ENCODE results near the gene CDH26. TPM values are rescaled to one million over a fixed set of nuclear protein-coding genes. Genes with fewer than 3 reads are reported as not detected.
"Not testable (repeated sequence)": the region's sequence is repeated elsewhere in the genome, so short reads cannot be mapped to it uniquely, and the experiment has no call there.

The CDH26 gene
- total and polyA plus RNA-seq, 2 donors: 1.8 to 14.7 TPM

GRCh38 chr20:59948212-59948611 lies 10.0 kb upstream of the CDH26 start:
- 42% methylated on average over 1 of the region's 1 CpG for WGBS
- H3K4me1 ChIP-seq (ENCODE audit: control insufficient read depth in 2 of 2, insufficient read depth in 2 of 2, low read length in 2 of 2): peaks cover 0 to 4% of the 10 kb centered on the region in 2 donors
- no peaks in the 10 kb centered on the region for H3K9me3 ChIP-seq (ENCODE audit: control insufficient read depth in 2 of 2, insufficient read depth in 1 of 2, low read length in 1 of 2)
- peak overlapping the region in 1 of 2 donors; percentile 80 for H3K27ac ChIP-seq (ENCODE audit: low read depth in 1 of 2, low read length in 1 of 2)
- no peaks in the 10 kb centered on the region for H3K27me3 ChIP-seq (ENCODE audit: control insufficient read depth in 2 of 2, insufficient read depth in 1 of 2, low read length in 1 of 2)
- no peak for DNase-seq (ENCODE audit: low read depth in 6 of 9, low spot score in 9 of 9)
- no peak overlapping the region for H3K4me3 ChIP-seq (ENCODE audit: low read length in 2 of 2)
- H3K36me3 ChIP-seq (ENCODE audit: control insufficient read depth in 2 of 2, insufficient read depth in 2 of 2, low read length in 1 of 2): peaks cover 14 to 15% of the 10 kb centered on the region in 2 donors

DNA sequence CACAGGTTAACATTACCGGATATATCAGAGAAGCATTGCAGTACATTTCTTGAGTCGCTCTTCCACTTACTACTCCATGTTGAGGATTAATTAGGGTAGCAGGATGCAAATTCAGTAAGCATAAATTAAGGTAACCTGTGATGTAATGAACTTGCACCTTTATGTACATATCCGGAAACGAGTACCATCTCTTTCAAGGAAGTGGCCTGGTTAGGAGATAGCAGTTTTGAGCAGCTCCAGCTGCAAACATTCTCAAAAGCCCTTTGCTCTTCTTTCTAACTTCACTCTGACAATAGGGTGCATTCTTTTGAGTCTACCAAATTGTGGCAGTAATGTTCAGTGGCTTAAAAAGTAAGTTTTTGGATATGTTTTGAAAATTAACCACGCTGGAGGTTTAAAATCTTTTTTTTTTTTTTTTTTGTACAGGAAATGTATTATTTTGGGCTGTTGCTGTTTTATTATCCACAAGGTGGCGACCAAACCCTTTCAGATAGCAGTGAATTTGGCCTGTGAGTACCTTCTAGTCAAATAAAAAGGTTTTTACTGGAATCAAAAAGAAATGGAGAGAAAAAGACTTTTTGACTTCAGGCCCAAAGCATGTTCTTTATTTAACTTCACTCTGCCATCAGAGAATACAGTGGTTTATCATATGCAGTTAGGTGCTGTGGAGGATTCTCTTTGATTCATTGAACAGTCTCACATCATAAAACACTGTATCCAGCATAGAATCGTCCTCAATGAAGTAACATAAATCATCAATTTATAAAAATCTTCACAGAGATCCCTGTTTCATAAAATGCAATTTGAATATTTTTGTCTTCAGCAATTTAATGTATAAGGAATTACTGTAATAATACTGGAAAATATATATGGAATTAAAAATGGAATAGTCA lies 9.1 kb upstream of the CDH26 start:
- Histone ChIP-seq H3K4me1 (ENCODE audit: control insufficient read depth in 2 of 2, insufficient read depth in 2 of 2, low read length in 2 of 2) (peaks cover 0 to 4% of the 10 kb centered on the region in 2 donors), H3K4me3 (ENCODE audit: low read length in 2 of 2) (peak overlapping the region in 1 of 2 donors; percentile 12), H3K27me3 (ENCODE audit: control insufficient read depth in 2 of 2, insufficient read depth in 1 of 2, low read length in 1 of 2) (no peaks in the 10 kb centered on the region)

GRCh38 chr20:59949911-59950310 lies 8.3 kb upstream of the CDH26 start:
- Histone ChIP-seq H3K27me3 (ENCODE audit: control insufficient read depth in 2 of 2, insufficient read depth in 1 of 2, low read length in 1 of 2) (no peaks in the 10 kb centered on the region), H3K36me3 (ENCODE audit: control insufficient read depth in 2 of 2, insufficient read depth in 2 of 2, low read length in 1 of 2) (peaks cover 3% of the 10 kb centered on the region in 2 donors), H3K27ac (ENCODE audit: low read depth in 1 of 2, low read length in 1 of 2) (peak overlapping the region in 1 of 2 donors; percentile 22), H3K4me3 (ENCODE audit: low read length in 2 of 2) (no peak overlapping the region), H3K4me1 (ENCODE audit: control insufficient read depth in 2 of 2, insufficient read depth in 2 of 2, low read length in 2 of 2) (peaks cover 0 to 4% of the 10 kb centered on the region in 2 donors), H3K9me3 (ENCODE audit: control insufficient read depth in 2 of 2, insufficient read depth in 1 of 2, low read length in 1 of 2) (no peaks in the 10 kb centered on the region)
- no peak for DNase-seq (ENCODE audit: low read depth in 6 of 9, low spot score in 9 of 9)
- 97% methylated on average over 6 of the region's 6 CpGs for WGBS

More for the DNA sequence above, 9.1 kb upstream of the CDH26 start:
- Histone ChIP-seq H3K27ac (ENCODE audit: low read depth in 1 of 2, low read length in 1 of 2) (peak overlapping the region; percentile 80 to 83), H3K36me3 (ENCODE audit: control insufficient read depth in 2 of 2, insufficient read depth in 2 of 2, low read length in 1 of 2) (peaks cover 11 to 12% of the 10 kb centered on the region in 2 donors), H3K9me3 (ENCODE audit: control insufficient read depth in 2 of 2, insufficient read depth in 1 of 2, low read length in 1 of 2) (no peaks in the 10 kb centered on the region)
- DNase-seq (ENCODE audit: low read depth in 6 of 9, low spot score in 9 of 9): peak in 8 of 9 donors; percentile 36 to 84 (median 58)
- WGBS: 38% methylated on average over 7 of the region's 7 CpGs

DNA sequence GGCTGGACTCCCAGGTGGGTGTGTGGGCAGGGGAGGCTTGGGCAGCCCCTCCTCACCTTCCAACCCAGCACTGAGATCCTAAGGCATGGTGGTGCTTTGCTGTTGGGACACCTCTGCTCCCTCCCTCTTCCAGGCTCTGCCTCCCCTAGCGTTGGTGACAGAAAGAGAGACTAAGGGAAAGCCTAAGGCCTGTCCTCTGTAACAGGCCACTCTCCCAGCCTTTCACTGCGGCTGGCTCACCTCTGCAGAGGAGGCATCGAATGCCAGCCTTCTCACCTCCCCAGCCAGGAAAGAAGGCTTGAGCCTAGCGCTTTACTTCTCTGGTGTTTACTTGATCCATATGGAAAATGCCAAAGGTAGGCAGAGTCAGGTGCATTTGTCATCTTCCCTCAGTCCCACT lies 3.5 kb upstream of the CDH26 start:
- no peak overlapping the region for H3K27ac ChIP-seq (ENCODE audit: low read depth in 1 of 2, low read length in 1 of 2)
- H3K4me1 ChIP-seq (ENCODE audit: control insufficient read depth in 2 of 2, insufficient read depth in 2 of 2, low read length in 2 of 2): no peaks in the 10 kb centered on the region
- no peaks in the 10 kb centered on the region for H3K27me3 ChIP-seq (ENCODE audit: control insufficient read depth in 2 of 2, insufficient read depth in 1 of 2, low read length in 1 of 2)
- no peak for DNase-seq (ENCODE audit: low read depth in 6 of 9, low spot score in 9 of 9)
- peaks cover 0 to 2% of the 10 kb centered on the region in 2 donors for H3K36me3 ChIP-seq (ENCODE audit: control insufficient read depth in 2 of 2, insufficient read depth in 2 of 2, low read length in 1 of 2)
- 96% methylated on average over 4 of the region's 4 CpGs for WGBS
- H3K9me3 ChIP-seq (ENCODE audit: control insufficient read depth in 2 of 2, insufficient read depth in 1 of 2, low read length in 1 of 2): no peaks in the 10 kb centered on the region
- no peak overlapping the region for H3K4me3 ChIP-seq (ENCODE audit: low read length in 2 of 2)

- no peaks in the 10 kb centered on the region for H3K9me3 ChIP-seq (ENCODE audit: control insufficient read depth in 2 of 2, insufficient read depth in 1 of 2, low read length in 1 of 2)
- H3K36me3 ChIP-seq (ENCODE audit: control insufficient read depth in 2 of 2, insufficient read depth in 2 of 2, low read length in 1 of 2): no peaks in the 10 kb centered on the region
- H3K27me3 ChIP-seq (ENCODE audit: control insufficient read depth in 2 of 2, insufficient read depth in 1 of 2, low read length in 1 of 2): no peaks in the 10 kb centered on the region
- WGBS: 88% methylated on average over 8 of the region's 8 CpGs
- no peaks in the 10 kb centered on the region for H3K4me1 ChIP-seq (ENCODE audit: control insufficient read depth in 2 of 2, insufficient read depth in 2 of 2, low read length in 2 of 2)
- peak in 1 of 9 donors; percentile 31 for DNase-seq (ENCODE audit: low read depth in 6 of 9, low spot score in 9 of 9)
- H3K4me3 ChIP-seq (ENCODE audit: low read length in 2 of 2): no peak overlapping the region
- no peak overlapping the region for H3K27ac ChIP-seq (ENCODE audit: low read depth in 1 of 2, low read length in 1 of 2)
These were observed 3.0 kb upstream of the CDH26 start for GRCh38 chr20:59955131-59955796.

GRCh38 chr20:59957568-59957967 lies 655 bp upstream of the CDH26 start:
- H3K9me3 ChIP-seq (ENCODE audit: control insufficient read depth in 2 of 2, insufficient read depth in 1 of 2, low read length in 1 of 2); H3K4me1 ChIP-seq (ENCODE audit: control insufficient read depth in 2 of 2, insufficient read depth in 2 of 2, low read length in 2 of 2); H3K4me3 ChIP-seq (ENCODE audit: low read length in 2 of 2); H3K27me3 ChIP-seq (ENCODE audit: control insufficient read depth in 2 of 2, insufficient read depth in 1 of 2, low read length in 1 of 2); H3K36me3 ChIP-seq (ENCODE audit: control insufficient read depth in 2 of 2, insufficient read depth in 2 of 2, low read length in 1 of 2); H3K27ac ChIP-seq (ENCODE audit: low read depth in 1 of 2, low read length in 1 of 2); DNase-seq (ENCODE audit: low read depth in 6 of 9, low spot score in 9 of 9): not testable (repeated sequence)

GRCh38 chr20:59958626-59959025 lies 403 bp downstream of the CDH26 start:
- Histone ChIP-seq H3K36me3 (ENCODE audit: control insufficient read depth in 2 of 2, insufficient read depth in 2 of 2, low read length in 1 of 2) (no peaks in the 10 kb centered on the region), H3K27me3 (ENCODE audit: control insufficient read depth in 2 of 2, insufficient read depth in 1 of 2, low read length in 1 of 2) (no peaks in the 10 kb centered on the region), H3K9me3 (ENCODE audit: control insufficient read depth in 2 of 2, insufficient read depth in 1 of 2, low read length in 1 of 2) (no peaks in the 10 kb centered on the region), H3K27ac (ENCODE audit: low read depth in 1 of 2, low read length in 1 of 2) (peak overlapping the region; percentile 36 to 37), H3K4me1 (ENCODE audit: control insufficient read depth in 2 of 2, insufficient read depth in 2 of 2, low read length in 2 of 2) (no peaks in the 10 kb centered on the region), H3K4me3 (ENCODE audit: low read length in 2 of 2) (peak overlapping the region; percentile 20 to 21)
- 95% methylated on average over 4 of the region's 4 CpGs for WGBS
- no peak for DNase-seq (ENCODE audit: low read depth in 6 of 9, low spot score in 9 of 9)

DNA sequence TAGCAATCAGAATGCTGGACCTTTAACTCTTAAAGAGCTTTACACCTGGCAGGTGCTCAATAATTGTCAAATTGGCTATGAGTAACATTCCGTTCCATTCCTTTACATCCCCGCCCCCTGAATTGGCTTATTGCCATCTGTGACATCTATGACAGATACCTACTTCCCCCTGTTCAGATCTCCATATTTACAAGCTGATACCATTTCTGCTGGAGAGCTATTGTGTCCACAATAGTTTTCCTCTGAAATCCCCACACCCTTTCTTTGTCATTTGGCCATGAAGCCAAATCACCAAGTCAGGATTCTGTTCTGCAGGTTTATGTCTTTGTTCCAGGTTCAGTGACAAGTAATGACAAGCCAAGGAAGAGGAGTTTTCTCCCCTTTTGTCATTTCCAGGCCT lies 3.2 kb downstream of the CDH26 start:
- no peaks in the 10 kb centered on the region for H3K27me3 ChIP-seq (ENCODE audit: control insufficient read depth in 2 of 2, insufficient read depth in 1 of 2, low read length in 1 of 2)
- no peak overlapping the region for H3K4me3 ChIP-seq (ENCODE audit: low read length in 2 of 2)
- H3K36me3 ChIP-seq (ENCODE audit: control insufficient read depth in 2 of 2, insufficient read depth in 2 of 2, low read length in 1 of 2): no peaks in the 10 kb centered on the region
- WGBS: 92% methylated on average over 2 of the region's 2 CpGs
- DNase-seq (ENCODE audit: low read depth in 6 of 9, low spot score in 9 of 9): no peak
- no peaks in the 10 kb centered on the region for H3K4me1 ChIP-seq (ENCODE audit: control insufficient read depth in 2 of 2, insufficient read depth in 2 of 2, low read length in 2 of 2)
- H3K27ac ChIP-seq (ENCODE audit: low read depth in 1 of 2, low read length in 1 of 2): peak overlapping the region in 1 of 2 donors; percentile 41
- no peaks in the 10 kb centered on the region for H3K9me3 ChIP-seq (ENCODE audit: control insufficient read depth in 2 of 2, insufficient read depth in 1 of 2, low read length in 1 of 2)

DNA sequence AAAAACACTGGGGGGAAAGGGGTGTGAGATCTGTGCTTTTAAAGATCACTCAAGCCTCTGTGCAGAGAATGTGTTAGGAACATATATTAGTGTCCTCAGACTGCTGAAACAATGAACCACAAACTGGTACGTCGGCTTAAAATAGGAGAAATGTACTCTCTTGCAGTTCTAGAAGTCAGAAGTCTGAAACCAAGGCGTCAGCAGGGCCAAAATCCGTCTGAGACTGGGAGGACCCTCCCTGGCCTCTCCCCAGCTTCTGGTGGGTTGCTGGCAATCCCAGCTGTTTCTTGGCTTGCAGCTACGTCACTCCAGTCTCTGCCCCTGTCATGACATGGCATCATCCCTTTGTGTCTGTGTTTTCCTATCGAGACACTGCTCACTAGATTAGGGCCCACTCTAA lies 3.9 kb downstream of the CDH26 start:
- no peak for DNase-seq (ENCODE audit: low read depth in 6 of 9, low spot score in 9 of 9)
- peak overlapping the region; percentile 36 to 41 for H3K27ac ChIP-seq (ENCODE audit: low read depth in 1 of 2, low read length in 1 of 2)

More for the DNA sequence above, 3.9 kb downstream of the CDH26 start:
- H3K36me3 ChIP-seq (ENCODE audit: control insufficient read depth in 2 of 2, insufficient read depth in 2 of 2, low read length in 1 of 2): no peaks in the 10 kb centered on the region
- H3K4me1 ChIP-seq (ENCODE audit: control insufficient read depth in 2 of 2, insufficient read depth in 2 of 2, low read length in 2 of 2): no peaks in the 10 kb centered on the region
- no peaks in the 10 kb centered on the region for H3K27me3 ChIP-seq (ENCODE audit: control insufficient read depth in 2 of 2, insufficient read depth in 1 of 2, low read length in 1 of 2)
- WGBS: 94% methylated on average over 6 of the region's 6 CpGs
- H3K4me3 ChIP-seq (ENCODE audit: low read length in 2 of 2): no peak overlapping the region
- no peaks in the 10 kb centered on the region for H3K9me3 ChIP-seq (ENCODE audit: control insufficient read depth in 2 of 2, insufficient read depth in 1 of 2, low read length in 1 of 2)

Measured in thymus (tissue), 11 donors.